Measurements from ENCODE around the gene CEPT1. TPM values are rescaled to one million over a fixed set of nuclear protein-coding genes. Genes with fewer than 3 reads are reported as not detected.

CEPT1 gene
- total RNA-seq, 1 experiment from 2014 or later = 34.2 TPM

DNA sequence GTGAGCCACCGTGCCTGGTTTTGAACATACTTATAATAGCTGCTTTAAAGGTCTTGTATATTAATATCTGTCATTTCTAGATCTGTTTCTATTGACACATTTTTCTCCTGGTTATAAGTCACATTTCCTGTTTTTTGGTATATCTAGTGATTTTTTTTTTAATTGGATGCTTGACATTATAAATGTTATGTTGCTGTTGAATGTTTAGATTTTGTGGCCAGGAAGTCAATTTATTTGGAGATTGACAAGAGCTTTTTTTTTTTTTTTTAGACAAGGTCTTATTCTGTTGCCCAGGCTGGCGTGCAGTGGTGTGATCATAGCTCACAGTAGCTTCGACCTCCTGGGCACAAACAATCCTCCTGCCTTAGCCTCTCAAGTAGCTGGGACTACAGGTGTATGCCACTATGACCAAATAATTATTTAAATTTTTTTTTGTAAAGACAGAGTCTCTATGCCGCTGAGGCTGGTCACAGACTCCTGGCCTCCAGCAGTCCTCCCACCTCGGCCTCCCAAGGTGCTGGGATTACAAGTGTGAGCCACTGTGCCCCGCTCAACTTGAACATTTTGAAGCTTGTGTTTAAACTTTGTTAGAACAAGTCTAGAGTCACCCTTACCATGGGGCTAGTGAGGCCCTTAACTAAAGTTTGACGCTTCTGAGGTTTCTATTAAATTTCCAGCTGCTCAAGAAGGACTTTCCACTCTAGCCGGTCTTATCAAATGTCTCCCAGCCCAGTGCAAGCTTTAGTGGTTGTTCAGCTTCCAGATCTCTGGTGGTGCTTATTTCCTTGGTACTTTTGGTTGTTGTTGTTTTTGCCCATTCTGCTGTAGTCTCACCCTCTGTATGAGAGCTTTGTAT lies 78.9 kb downstream of the CEPT1 start:
- Histone ChIP-seq H4K20me1 (ENCODE audit: insufficient read depth) (no peaks in the 10 kb centered on the region), H3K4me1 (ENCODE audit: control insufficient read depth in 1 of 2, insufficient read depth in 2 of 2, low read length in 2 of 2) (peaks cover 5% of the 10 kb centered on the region in 2 experiments; a peak in 2 of 4 replicates), H3K4me3 (replicated peaks in 1 of 2; ENCODE audit: low read depth in 1 of 2, low read length in 2 of 2) (no peak overlapping the region), H3K9me2 (ENCODE audit: insufficient read depth) (no peaks in the 10 kb centered on the region), H3K27me3 (ENCODE audit: insufficient read depth, low read length) (no peaks in the 10 kb centered on the region), H3K9ac (ENCODE audit: low read length) (no peak overlapping the region), H3K9me3 (ENCODE audit: control insufficient read depth in 1 of 2, insufficient read depth in 1 of 2, low read depth in 1 of 2, low read length in 2 of 2) (no peaks in the 10 kb centered on the region), H3K36me3 (ENCODE audit: control insufficient read depth in 1 of 2, insufficient read depth in 2 of 2, low read length in 2 of 2) (no peaks in the 10 kb centered on the region), H3K4me2 (ENCODE audit: low read length) (no peak overlapping the region), H2AFZ (ENCODE audit: low read depth, low read length, poor library complexity, severe bottlenecking) (no peak overlapping the region), H3K79me2 (ENCODE audit: insufficient read depth, low read length) (no peaks in the 10 kb centered on the region), H3K27ac (ENCODE audit: low read depth, low read length) (no peak overlapping the region)
- intact Hi-C loops (cut with micrococcal nuclease) = no loop called here
- POLR2A ChIA-PET = no interaction called here
- CTCF ChIA-PET = interaction anchor here (1.3 kb wide), 1 partner anchor 182 kb away, joined by 3 read pairs; no protein-coding TSS in a partner anchor
- ATAC-seq = no peak
- no TSS peak for BruUV-seq (replicated peaks)
- TF ChIP-seq CEBPB (IDR thresholded peaks at IDR 0.05; ENCODE audit: low read depth) (no peak), SRF (IDR thresholded peaks at IDR 0.05; ENCODE audit: low read depth) (no peak), TCF7L2 (IDR thresholded peaks at IDR 0.05; ENCODE audit: borderline replicate concordance, extremely low read depth, insufficient read depth, insufficient read length) (no peak), EZH2 (IDR thresholded peaks at IDR 0.05) (no peak), EZH2phosphoT487 (IDR thresholded peaks at IDR 0.05; ENCODE audit: borderline replicate concordance) (no peak), YY1 (IDR thresholded peaks at IDR 0.05; ENCODE audit: extremely low read depth, insufficient replicate concordance, low read depth, low read length) (no peak), POLR2A (IDR thresholded peaks at IDR 0.05; ENCODE audit: borderline replicate concordance, extremely low read depth, insufficient read depth, insufficient read length) (no peak), RAD21 (IDR thresholded peaks at IDR 0.05; ENCODE audit: low read depth) (no peak)
- TF ChIP-seq, protein P1, sequence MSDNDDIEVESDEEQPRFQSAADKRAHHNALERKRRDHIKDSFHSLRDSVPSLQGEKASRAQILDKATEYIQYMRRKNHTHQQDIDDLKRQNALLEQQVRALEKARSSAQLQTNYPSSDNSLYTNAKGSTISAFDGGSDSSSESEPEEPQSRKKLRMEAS (IDR thresholded peaks at IDR 0.05) = no peak
- TF ChIP-seq, protein P2, sequence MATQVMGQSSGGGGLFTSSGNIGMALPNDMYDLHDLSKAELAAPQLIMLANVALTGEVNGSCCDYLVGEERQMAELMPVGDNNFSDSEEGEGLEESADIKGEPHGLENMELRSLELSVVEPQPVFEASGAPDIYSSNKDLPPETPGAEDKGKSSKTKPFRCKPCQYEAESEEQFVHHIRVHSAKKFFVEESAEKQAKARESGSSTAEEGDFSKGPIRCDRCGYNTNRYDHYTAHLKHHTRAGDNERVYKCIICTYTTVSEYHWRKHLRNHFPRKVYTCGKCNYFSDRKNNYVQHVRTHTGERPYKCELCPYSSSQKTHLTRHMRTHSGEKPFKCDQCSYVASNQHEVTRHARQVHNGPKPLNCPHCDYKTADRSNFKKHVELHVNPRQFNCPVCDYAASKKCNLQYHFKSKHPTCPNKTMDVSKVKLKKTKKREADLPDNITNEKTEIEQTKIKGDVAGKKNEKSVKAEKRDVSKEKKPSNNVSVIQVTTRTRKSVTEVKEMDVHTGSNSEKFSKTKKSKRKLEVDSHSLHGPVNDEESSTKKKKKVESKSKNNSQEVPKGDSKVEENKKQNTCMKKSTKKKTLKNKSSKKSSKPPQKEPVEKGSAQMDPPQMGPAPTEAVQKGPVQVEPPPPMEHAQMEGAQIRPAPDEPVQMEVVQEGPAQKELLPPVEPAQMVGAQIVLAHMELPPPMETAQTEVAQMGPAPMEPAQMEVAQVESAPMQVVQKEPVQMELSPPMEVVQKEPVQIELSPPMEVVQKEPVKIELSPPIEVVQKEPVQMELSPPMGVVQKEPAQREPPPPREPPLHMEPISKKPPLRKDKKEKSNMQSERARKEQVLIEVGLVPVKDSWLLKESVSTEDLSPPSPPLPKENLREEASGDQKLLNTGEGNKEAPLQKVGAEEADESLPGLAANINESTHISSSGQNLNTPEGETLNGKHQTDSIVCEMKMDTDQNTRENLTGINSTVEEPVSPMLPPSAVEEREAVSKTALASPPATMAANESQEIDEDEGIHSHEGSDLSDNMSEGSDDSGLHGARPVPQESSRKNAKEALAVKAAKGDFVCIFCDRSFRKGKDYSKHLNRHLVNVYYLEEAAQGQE (IDR thresholded peaks at IDR 0.05; ENCODE audit: low read depth) = no peak
- RAD21 ChIA-PET (ENCODE audit: low non-redundant PET in 1 of 2, low total read pairs in 2 of 2, uncharacterized antibody in 2 of 2, unreplicated experiment in 2 of 2) = no interaction called here
- no peak for DNase-seq (ENCODE audit: low read depth, low spot score)
